Retina (tissue), 1 donor: ENCODE measurements around the gene THSD4.
"Not testable (repeated sequence)": the region's sequence is repeated elsewhere in the genome, so short reads cannot be mapped to it uniquely, and the experiment has no call there.

Experiments used
- DNase-seq: peaks from one replicate; pipeline ENCODE4 v3.0.0-alpha.2; 2016

Gene THSD4

DNA sequence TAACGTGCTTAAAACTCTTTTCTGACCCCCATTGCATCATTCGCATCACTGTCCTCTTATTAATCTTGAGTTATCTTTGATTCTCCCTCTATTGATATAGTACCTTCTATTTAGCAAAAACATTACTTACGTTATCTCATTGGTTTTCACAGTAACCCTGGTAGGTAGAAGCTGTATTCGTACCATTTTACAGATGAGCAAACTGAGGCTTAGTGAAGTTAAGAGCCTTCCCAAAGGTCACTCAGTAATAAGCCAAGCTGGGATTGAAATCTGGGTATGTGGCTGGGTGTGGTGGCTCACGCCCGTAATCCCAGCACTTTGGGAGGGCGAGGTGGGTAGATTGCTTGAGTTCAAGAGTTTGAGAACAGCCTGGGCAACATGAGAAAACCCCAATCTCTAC lies 244.0 kb downstream of the THSD4 start:
- DNase-seq, result no peak

DNA sequence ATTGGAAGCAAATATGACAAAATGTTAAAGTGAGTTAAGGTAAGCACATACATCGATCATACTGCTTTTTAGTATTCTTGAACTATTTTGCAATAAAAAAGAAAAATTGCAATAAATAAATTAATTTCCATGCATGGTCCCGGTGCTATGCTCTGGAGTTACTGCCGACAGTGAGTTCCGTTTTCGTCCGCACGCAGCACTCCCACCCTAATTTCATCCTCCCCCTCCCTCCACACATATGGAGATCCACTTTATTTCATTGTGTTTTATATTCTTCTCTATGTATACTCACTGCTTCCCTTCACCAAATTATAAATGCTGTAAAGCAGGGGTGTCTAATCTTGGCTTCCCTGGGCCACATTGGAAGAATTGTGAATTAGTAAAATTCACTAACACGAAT lies 247.3 kb downstream of the THSD4 start:
- no peak for DNase-seq

DNA sequence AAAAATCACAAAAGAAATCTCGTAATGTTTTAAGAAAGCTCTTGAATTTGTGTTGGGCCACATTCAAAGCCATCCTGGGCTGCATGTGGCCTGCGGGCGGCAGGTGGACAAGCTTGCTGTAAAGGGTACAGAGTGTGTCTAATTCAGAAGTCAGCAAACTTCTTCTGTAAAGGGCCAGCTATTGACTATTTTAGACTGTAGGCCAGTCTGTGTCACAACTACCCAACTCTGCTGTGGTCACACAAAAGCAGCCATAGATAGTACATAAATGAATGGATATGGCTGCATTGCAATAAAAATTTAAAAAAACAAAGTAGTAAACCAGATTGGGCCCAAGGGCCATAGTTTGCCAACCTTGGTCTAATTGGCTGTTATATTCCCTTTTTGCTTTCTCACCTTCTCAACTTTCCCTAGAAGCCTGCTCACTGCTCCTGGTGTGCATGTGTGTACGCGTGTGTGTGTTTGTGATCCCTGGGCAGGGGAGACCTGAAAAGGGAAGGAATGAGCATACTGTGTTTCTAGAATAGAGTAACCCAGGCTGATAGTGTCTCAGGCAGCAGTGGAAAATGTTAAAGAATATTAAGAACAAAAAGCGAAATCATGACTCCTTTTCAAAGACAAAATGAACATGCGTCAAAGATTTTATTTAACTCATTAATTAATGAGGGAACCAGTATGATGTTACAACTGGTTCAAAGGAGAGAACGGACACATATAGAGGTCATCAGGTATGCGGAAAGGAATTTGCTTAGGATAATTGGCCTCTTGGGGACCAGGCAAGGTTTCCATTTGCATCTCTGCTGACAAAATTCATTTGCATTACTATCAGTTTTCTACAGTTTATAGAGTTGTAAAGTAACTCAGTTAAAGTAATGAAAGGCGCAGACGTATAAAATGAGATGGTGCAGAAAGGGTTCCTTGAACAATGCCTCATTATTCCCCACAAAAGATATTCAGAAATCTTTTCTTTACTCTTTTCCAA lies 248.0 kb downstream of the THSD4 start:
- no peak for DNase-seq

DNA sequence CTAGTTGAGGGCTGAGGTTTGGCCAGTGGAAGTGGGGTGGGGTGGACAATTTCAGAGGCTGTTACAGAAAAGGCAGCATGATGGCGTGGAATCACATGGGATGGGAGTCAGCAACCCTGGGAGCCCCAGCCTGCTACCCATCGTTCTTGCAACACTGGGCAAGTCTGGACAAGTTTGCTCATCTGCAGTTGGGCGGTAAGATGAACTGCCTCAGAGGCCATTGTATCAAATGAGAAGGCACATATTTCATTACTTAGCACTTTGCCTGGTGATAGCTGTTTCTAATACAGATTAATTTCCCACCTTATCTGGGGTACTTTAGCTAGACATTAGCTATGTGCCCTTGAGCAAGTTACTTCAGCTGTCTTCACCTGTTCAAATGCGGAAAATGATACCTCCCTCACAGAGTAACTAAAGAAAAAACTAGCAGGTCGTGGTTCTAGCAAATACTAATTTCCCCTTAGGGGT lies 248.9 kb downstream of the THSD4 start:
- no peak for DNase-seq

DNA sequence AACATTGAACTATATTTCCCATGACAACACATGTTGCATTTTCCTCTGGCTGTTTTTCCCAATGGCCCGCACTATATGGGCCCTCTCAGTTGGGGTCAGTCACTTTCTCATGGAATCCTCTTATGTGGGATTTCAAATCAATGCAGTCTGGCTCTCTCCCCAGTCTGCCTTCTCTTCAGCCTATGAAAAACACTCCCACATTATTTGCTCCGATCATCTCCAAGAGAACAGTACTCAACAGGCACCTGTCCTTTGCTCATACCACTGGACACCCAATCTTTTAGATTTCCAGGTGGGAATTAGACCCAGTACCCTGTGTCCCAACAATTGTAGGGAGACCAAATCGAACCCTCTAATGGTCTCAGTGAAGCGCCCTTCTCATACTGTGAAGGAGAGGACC lies 251.3 kb downstream of the THSD4 start:
- DNase-seq, result no peak

DNA sequence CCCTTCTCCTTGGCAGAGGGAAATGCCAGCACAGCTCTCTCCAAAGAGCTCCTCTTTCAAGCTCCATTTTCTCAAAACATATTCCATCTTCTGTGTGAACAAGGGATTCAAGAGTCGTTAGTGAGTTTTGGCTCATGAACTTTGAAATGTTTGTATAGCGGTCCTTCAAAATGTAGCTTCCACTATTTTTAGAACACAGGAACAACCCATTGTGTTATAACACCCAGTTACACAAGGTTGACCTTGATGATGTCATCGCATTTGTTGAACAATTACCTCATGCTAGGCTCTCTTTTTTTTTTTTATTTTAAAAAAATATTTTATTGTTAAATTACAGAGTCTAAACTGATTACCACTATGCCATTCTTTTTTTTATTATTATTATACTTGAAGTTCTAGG lies 251.7 kb downstream of the THSD4 start:
- DNase-seq, result no peak

DNA sequence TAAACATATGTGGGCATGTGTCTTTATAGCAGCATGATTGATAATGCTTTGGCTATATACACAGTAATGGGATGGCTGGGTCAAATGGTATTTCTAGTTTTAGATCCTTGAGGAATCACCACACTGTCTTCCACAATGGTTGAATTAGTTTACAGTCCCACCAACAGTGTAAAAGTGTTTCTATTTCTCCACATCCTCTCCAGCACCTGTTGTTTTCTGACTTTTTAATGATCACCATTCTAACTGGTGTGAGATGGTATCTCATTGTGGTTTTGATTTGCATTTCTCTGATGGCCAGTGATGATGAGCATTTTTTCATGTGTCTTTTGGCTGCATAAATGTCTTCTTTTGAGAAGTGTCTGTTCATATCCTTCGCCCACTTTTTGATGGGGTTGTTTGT lies 252.5 kb downstream of the THSD4 start:
- DNase-seq, result not testable (repeated sequence)

DNA sequence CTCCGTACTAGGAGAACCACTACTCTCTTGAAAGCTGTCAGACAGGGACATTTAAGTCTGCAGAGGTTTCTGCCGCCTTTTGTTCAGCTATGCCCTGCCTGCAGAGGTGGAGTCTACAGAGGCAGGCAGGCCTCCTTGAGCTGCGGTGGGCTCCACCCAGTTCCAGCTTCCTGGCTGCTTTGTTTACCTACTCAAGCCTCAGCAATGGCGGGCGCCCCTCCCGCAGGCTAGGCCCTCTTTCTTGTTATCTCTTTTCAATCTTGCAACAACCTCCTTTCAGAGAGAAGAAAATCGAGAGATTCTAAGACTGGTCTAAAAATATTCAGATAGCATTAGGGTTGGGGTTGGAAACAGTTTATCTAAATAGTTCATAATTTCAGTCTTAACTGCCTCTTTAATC lies 257.5 kb downstream of the THSD4 start:
- DNase-seq, result not testable (repeated sequence)

DNA sequence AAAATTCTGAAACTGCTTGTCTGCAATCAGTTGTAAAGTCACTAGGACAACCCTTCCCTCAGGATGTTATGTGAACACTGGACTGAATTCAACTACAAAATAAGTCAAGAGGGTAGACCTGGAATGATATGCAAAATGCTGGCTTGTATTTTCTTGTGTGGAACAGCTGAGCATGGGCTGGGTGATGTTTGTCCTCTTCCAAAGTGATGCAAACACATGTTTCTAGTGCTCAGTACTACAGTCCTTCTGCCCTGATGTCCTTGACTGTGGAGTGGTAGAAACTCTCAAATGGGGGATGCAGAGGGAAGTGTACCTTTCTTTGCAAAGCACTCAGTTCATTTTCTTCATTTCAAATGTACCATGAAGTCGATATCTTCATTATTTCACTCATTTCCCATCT lies 258.6 kb downstream of the THSD4 start:
- DNase-seq, result no peak

DNA sequence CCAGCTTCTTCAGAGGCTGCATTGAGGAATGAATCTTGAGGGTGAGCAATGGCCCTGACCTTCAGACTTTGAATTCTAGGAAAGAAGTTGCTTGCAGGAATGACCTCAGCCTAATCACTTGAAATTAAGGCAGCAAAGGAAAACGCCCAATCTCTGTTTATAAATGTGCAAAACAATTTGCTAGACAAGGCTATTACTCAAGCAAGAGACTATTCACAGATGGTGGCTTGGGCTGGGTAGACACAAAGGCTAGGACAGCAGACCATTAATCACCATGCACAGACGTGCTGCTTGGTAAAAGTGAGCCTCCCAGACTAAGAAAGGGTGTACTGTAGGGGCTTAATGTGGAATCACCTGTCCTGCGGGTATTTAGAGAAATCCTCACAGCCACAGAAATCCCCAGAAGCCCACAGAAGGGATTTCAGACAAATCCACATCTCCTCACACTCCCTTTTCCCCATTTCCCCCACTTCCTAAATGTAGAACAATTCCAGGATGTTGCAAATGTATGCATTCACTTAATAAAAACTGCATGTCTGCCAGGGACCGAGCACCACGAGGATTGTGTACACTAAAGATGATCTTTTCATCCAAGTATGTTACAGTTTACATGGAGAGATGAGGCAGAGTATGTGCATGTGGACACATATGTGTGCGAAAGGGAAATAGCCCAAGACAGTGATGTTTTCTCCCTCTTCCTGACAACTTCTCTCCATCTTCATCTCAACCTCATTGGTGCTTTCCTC lies 259.5 kb downstream of the THSD4 start:
- DNase-seq, result no peak

DNA sequence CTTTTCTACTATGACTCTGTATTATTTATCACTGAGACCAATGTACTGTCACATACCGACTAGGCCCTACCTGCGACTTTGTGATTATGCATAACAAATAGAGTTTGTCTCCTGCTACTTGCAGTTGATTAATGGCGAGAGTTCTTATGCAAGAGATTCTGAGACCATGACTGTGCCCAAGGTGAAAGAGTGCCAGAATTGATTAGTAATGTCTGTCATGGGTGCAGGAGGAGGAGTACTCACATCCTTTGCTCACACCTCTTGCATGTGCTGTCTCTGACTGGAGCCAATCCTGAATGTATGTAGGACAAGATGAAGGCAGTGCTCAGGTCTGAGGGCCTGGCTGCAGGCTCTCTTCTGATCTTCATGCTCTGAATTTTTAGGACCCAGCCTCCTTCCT lies 260.7 kb downstream of the THSD4 start:
- DNase-seq, result no peak

DNA sequence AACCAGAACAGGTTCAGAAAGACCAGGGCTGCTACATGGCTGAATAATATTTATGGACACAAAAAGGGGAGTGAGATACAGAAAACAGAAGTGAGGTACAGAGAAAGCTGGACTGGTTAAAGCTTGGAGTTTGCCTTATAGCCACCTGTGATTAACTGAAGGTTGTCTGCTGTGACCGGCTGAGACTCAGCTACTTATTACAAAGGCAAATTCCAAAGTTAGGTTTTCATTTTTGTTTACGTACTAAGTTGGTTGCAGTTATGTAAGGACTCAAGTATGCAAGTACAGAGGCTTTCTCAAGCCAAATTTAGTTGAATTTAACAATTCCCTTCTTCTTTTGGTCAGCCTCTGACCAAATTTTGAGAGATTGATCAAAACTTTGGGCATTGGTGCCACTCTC lies 264.6 kb downstream of the THSD4 start:
- no peak for DNase-seq

DNA sequence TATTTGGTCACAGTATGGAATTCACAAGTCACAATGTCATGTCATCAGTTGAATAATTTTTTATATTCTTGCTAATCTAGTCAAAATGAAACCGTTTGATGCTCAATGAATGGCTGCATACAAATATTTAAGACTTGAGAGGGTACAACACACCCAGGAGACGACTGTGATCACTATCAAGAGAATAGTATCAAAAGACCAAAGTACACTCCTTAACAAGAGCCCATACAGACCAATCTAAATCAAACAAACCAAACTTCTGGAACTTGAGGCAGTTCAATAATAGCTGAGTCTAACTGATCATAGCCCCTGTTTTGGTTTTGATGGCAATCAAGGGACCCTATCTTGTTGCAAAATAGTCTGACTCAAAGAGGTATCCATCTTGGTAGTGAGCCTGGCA lies 265.1 kb downstream of the THSD4 start:
- no peak for DNase-seq

DNA sequence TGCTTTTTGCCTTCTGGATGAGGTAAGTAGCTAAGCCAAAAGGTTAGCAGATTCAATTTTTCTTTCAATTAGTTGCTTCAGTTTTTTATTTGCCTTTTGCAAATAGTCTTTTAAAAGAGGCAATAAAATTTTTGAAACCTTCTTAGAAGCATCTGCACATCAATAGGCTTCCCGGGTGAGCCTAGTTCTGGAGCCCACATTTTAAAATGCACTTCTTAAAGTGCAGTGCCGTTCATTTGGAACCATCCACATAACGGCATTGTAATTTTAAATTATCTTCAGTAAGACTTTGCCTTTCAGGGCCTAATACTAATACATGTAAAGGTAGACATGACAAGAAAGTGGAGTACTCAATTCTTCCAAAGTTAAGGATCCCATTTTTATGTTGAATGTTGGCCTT lies 269.2 kb downstream of the THSD4 start:
- DNase-seq, result no peak

DNA sequence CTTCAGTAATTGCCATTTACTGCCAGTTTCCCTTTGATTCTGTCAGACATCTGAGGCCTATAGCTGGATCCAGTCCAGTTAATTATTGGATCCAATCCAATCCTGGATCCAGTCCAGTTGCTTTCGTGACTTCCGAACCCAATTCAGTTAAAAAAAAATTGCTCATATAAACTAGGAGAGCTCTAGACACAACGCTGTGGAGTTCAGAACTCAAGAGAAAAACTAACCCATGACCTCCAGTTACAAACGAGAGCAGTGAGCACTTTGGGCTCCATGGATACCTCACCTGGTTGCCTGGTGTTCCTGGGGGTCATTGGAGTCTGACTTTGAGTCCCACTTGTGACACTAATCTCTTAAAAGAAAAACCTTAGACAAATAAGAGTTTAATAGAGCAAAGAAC lies 269.8 kb downstream of the THSD4 start:
- no peak for DNase-seq

DNA sequence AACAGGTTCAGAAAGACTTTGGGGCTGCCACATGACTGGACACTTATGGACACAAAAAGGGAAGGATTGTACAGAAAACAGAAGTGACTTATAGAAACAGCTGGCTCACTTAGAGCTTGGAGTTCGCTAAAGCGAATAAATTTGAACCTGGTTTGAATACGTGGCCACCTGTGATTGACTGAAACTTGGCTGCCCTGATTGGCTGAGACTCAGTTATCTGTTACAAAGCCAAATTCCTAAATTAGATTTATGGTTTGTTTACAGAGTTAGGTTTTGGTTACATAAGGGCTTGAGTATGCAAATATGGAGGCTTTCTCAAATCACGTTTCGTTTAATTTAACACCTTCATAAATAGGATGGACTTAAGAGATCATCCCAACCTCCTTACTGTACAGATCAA lies 270.2 kb downstream of the THSD4 start:
- no peak for DNase-seq

DNA sequence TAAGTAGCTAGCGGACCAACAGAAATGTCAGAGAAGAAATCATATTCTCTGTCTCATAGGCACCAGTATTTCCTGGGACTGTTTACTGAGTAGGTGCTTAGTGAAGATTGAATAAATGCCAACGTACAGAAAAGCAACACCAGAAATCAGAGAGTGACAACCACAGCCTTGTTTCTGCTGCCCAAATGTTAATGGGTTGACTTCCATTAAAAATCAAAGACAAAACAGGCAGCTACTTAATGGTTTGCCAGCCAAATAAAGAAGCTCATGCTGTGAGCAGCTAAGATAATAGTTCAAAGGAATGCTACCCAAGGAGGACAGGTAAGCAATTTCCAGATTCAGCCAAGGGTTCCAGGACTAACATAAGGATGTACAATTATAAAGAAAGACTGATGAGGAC lies 270.7 kb downstream of the THSD4 start:
- no peak for DNase-seq

DNA sequence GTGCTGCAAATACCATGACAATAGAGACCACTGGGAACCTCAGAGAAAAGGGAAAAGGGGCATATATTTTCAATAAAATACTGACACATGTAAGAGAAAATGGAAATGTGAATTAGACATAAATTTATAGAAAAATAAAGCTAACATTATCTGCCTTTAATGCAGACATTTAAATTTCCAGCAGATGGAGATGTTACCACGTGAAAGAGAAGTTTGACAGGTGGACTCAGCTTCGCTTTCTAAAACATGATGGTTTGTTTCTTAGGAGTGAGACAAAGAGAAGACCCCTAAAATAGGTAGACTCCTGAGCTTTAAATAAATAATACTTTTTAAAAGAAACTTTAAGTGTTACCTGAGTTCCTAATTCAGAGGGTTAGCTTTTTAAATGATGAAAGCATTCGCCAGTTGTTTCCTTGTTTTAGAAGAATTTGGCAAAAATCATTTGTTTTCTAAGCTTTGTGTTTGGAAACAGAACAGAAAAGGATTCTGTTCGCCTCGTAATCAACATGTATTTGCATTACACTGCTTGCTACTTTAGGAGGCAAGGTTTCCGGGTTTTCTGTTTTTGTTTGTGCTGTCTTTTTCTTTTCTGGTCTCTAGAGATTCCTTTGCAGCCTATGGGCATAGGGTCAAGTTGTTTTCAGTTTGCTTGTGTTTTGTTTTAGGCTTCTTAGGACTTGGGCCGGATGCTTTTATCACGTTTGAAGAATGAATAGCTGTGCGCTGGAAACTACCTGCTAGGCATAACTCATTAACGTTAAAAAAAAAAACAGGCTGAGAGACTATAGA lies 271.4 kb downstream of the THSD4 start:
- DNase-seq, result no peak

DNA sequence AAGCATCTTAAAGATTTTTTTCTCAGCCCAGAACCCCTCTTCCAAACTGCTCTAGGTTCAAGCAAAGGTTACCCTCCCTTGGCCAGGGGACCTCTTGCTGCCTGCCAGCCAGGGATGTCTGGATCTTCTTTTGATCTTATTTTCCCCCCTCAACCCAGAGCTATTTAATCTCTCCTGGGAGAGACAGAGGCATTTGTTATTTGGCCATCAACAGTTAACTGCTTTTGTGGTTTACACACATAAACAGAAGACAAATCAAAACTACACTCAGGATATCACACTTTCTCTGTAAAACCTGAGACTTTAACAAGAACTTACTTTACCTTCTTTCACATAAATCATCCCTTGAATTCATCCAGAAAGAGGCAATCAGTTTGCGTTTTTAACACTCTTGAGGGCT lies 272.5 kb downstream of the THSD4 start:
- no peak for DNase-seq

DNA sequence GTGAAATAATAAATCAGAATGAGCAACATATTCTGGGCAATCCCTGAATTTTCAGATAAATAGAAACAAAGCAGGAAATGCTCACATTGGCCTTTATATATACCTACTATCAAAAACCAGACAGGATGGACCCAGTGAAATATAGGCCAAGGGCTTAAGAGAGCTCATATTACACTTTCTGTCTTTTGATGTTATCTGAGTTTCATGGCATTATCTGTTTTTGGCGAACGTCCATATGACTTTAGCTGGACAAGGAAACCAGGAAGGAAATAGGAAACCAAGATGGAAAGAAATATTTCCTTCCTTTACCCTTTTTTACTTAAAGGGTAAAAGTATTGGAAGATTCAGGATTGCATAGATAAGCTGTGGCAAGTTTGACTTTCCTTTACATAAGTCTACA lies 274.8 kb downstream of the THSD4 start:
- DNase-seq, result no peak

DNA sequence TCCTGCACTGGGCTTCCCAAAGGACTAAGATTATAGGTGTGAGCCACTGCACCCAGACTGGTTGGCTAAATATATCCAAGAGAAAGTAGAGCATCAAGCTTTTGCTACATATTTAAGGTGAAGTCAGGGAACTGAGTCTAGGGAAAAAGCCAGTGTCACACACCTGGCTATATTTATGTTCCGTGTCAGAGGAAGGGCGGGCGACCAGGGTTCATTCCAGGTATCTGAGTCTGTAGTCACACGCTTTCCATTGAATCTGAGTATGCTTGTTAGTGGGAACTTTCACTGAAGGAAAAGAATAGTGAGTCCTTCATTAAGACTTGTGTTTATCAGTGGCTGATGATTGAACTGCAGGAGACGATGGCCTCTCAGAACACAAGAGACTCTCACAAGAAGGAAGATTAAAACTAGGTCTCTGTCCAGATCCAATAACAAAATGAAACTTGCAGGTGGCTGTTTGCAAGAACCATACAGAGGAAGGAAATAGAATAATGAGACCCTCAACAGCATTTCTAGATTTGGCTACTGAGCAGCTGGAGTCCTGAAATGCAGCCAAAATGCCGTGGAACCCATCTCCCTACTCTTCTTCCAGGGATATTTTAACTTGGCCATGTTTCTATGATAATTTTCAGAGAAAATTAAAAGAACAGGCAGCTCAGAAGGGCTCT lies 276.3 kb downstream of the THSD4 start:
- DNase-seq, result no peak

DNA sequence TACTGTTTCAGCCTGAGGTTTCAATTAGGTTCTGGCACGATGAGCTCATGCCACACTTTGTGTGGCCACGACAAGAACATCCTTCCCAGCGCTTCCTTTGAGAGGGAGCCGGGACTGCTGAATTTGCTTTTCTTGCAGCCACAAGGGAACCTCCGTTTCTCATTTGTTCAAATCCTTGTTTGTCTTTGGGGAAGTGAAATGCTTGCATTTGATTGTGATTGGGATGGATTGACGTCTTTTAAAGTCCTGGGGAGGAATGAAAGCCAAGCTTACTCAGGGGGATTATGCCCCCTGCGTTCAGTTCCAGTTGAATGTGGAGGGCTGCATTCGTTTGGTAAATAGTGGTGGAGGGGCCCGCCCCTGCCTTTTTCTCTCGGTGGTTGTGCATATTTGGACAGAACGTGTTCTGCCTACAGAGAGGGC lies 277.6 kb downstream of the THSD4 start:
- peak; percentile 26 for DNase-seq

DNA sequence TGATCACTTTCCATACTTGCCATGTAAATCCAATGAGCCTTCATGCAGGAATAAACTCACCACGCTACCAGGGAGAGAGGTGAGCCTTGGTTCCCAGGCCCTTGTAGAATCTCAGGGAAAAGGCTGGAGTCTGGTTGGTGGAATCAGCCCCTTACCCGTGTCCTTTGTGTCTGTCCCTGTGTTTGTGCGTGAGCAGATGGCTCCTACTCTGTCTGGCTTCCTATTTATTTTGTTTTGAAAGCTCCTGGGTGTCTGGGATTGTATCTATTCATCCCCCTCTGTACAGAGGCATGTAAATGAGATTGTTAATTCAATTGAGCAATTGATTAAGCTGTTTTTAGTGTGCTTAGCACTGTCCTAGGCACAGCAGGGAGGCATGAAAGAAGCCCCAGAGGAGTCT lies 278.1 kb downstream of the THSD4 start:
- DNase-seq, result no peak
